ENCODE data around the gene RAB7A. TPM values are rescaled to one million over a fixed set of nuclear protein-coding genes. Genes with fewer than 3 reads are reported as not detected.

The RAB7A gene
- polyA plus RNA-seq, 3 donors, result 192 to 261 (median 223) TPM

GRCh38 chr3:128855569-128855968, 129.6 kb downstream of the RAB7A start:
- Mint-ChIP-seq H3K36me3 (peaks cover 18 to 35% of the 10 kb centered on the region in 2 donors), H3K27me3 (ENCODE audit: low read depth in 3 of 3) (no peaks in the 10 kb centered on the region), H3K4me3 (no peak overlapping the region), H3K27ac (peak overlapping the region; percentile 23 to 94 (median 80)), H3K4me1 (peaks cover 38% of the 10 kb centered on the region), H3K9me3 (peaks cover 45 to 66% (median 59%) of the 10 kb centered on the region in 7 donors)
- H3K9me3 ChIP-seq (replicated peaks in 1 of 2; ENCODE audit: control insufficient read depth in 1 of 2, insufficient read depth in 1 of 2, low read length in 2 of 2), result peaks cover 29 to 71% of the 10 kb centered on the region in 2 donors
- intact Hi-C loops (cut with micrococcal nuclease), result no loop called here
- H3K27ac ChIP-seq (ENCODE audit: low read depth in 1 of 2, low read length in 2 of 2), result peak overlapping the region; percentile 17 to 90
- peak overlapping the region; percentile 40 for H3K4me2 ChIP-seq (replicated peaks; ENCODE audit: extremely low read depth, low read length, poor library complexity, severe bottlenecking)
- no peak overlapping the region for H2AFZ ChIP-seq (ENCODE audit: insufficient read depth, low read depth, low read length, poor library complexity, severe bottlenecking)
- H3K79me2 ChIP-seq (ENCODE audit: insufficient read depth, low read length), result no peaks in the 10 kb centered on the region
- TF ChIP-seq CTCF (IDR thresholded peaks at IDR 0.05), result no peak
- H3K4me3 ChIP-seq (replicated peaks in 1 of 3; ENCODE audit: low read depth in 2 of 3, low read length in 3 of 3), result peak overlapping the region in 1 of 3 experiments; percentile 48
- H4K20me1 ChIP-seq (ENCODE audit: insufficient read depth, low read length), result no peaks in the 10 kb centered on the region
- DNase-seq, result peak; percentile 52 to 71 (median 59)
- 63% methylated on average over 3 of the region's 4 CpGs for WGBS (ENCODE audit: insufficient coverage)
- H3K27me3 ChIP-seq (ENCODE audit: control insufficient read depth in 2 of 2, insufficient read depth in 2 of 2, low read length in 2 of 2), result no peaks in the 10 kb centered on the region
- H3K36me3 ChIP-seq (replicated peaks in 1 of 2; ENCODE audit: control insufficient read depth in 1 of 2, insufficient read depth in 2 of 2, low read length in 2 of 2), result peaks cover 0 to 6% of the 10 kb centered on the region in 2 donors
- no peak overlapping the region for H3K9ac ChIP-seq (ENCODE audit: insufficient read depth, low read length, poor library complexity, severe bottlenecking)
- peaks cover 37 to 60% of the 10 kb centered on the region in 2 donors for H3K4me1 ChIP-seq (ENCODE audit: control insufficient read depth in 1 of 2, insufficient read depth in 2 of 2, low read length in 2 of 2)

- no peak overlapping the region for H3K27ac Mint-ChIP-seq
- Histone ChIP-seq H3K4me2 (replicated peaks; ENCODE audit: extremely low read depth, low read length, poor library complexity, severe bottlenecking) (no peak overlapping the region), H3K4me1 (ENCODE audit: control insufficient read depth in 1 of 2, insufficient read depth in 2 of 2, low read length in 2 of 2) (peaks cover 36 to 56% of the 10 kb centered on the region in 2 donors), H3K27ac (ENCODE audit: low read depth in 1 of 2, low read length in 2 of 2) (peak overlapping the region in 1 of 2 donors; percentile 63), H3K79me2 (ENCODE audit: insufficient read depth, low read length) (no peaks in the 10 kb centered on the region), H2AFZ (ENCODE audit: insufficient read depth, low read depth, low read length, poor library complexity, severe bottlenecking) (no peak overlapping the region), H4K20me1 (ENCODE audit: insufficient read depth, low read length) (no peaks in the 10 kb centered on the region), H3K4me3 (replicated peaks in 1 of 3; ENCODE audit: low read depth in 2 of 3, low read length in 3 of 3) (peak overlapping the region in 1 of 3 experiments; percentile 45), H3K36me3 (replicated peaks in 1 of 2; ENCODE audit: control insufficient read depth in 1 of 2, insufficient read depth in 2 of 2, low read length in 2 of 2) (peaks cover 0 to 18% of the 10 kb centered on the region in 2 donors), H3K9ac (ENCODE audit: insufficient read depth, low read length, poor library complexity, severe bottlenecking) (no peak overlapping the region), H3K9me3 (replicated peaks in 1 of 2; ENCODE audit: control insufficient read depth in 1 of 2, insufficient read depth in 1 of 2, low read length in 2 of 2) (peaks cover 36 to 78% of the 10 kb centered on the region in 2 donors), H3K27me3 (ENCODE audit: control insufficient read depth in 2 of 2, insufficient read depth in 2 of 2, low read length in 2 of 2) (no peaks in the 10 kb centered on the region)
- no peak for TF ChIP-seq CTCF (IDR thresholded peaks at IDR 0.05)
- H3K4me1 Mint-ChIP-seq, result peaks cover 36% of the 10 kb centered on the region
- peaks cover 18 to 42% of the 10 kb centered on the region in 2 donors for H3K36me3 Mint-ChIP-seq
- no peak for DNase-seq
- peaks cover 57 to 73% (median 64%) of the 10 kb centered on the region in 7 donors for H3K9me3 Mint-ChIP-seq
- intact Hi-C loops (cut with micrococcal nuclease), result no loop called here
- no peak overlapping the region for H3K4me3 Mint-ChIP-seq
- WGBS (ENCODE audit: insufficient coverage), result no CpG with 5 or more reads among the region's 3 CpGs
- peaks cover 0 to 1% (median 0%) of the 10 kb centered on the region in 3 donors for H3K27me3 Mint-ChIP-seq (ENCODE audit: low read depth in 3 of 3)
Measured at GRCh38 chr3:128858167-128858566, 132.2 kb downstream of the RAB7A start.

Data from CD14-positive monocyte (primary cell).